ENCODE results near the gene B4GALNT3. TPM values are rescaled to one million over a fixed set of nuclear protein-coding genes. Genes with fewer than 3 reads are reported as not detected.

Gene B4GALNT3
- total and polyA plus RNA-seq, 2 of the 13 experiments (the other 11 are each of a cell fraction or from before 2014, with no cell fraction given): 3.2 to 4.4 TPM

DNA sequence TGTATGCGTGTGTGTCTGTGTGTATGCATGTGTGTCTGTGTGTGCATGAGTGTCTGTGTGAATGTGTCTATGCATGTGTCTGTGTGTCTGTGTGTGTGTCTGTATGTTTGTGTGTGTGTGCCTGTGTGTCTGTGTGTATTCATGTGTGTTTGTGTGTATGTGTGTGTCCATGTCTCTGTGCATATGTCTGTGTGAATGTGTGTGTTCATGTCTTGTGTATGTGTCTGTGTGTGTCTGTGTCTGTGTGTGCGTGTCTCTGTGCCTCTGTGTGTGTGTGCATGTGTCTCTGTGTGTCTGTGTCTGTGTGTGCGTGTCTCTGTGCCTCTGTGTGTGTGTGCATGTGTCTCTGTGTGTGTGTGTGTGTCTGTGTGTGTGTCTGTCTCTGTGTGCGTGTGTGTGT, 121.1 kb downstream of the B4GALNT3 start (continued):
- peak; percentile 92 for TF ChIP-seq ZNF646 (CRISPR knock-in tag; IDR thresholded peaks at IDR 0.05)
- TF ChIP-seq JUND (CRISPR knock-in tag; IDR thresholded peaks at IDR 0.05): 0 out of 2 replicates have a peak, but pooled peaks have one; percentile 32
- TF ChIP-seq ZNF160 (CRISPR knock-in tag; IDR thresholded peaks at IDR 0.05): no peak
- TF ChIP-seq, protein P1, sequence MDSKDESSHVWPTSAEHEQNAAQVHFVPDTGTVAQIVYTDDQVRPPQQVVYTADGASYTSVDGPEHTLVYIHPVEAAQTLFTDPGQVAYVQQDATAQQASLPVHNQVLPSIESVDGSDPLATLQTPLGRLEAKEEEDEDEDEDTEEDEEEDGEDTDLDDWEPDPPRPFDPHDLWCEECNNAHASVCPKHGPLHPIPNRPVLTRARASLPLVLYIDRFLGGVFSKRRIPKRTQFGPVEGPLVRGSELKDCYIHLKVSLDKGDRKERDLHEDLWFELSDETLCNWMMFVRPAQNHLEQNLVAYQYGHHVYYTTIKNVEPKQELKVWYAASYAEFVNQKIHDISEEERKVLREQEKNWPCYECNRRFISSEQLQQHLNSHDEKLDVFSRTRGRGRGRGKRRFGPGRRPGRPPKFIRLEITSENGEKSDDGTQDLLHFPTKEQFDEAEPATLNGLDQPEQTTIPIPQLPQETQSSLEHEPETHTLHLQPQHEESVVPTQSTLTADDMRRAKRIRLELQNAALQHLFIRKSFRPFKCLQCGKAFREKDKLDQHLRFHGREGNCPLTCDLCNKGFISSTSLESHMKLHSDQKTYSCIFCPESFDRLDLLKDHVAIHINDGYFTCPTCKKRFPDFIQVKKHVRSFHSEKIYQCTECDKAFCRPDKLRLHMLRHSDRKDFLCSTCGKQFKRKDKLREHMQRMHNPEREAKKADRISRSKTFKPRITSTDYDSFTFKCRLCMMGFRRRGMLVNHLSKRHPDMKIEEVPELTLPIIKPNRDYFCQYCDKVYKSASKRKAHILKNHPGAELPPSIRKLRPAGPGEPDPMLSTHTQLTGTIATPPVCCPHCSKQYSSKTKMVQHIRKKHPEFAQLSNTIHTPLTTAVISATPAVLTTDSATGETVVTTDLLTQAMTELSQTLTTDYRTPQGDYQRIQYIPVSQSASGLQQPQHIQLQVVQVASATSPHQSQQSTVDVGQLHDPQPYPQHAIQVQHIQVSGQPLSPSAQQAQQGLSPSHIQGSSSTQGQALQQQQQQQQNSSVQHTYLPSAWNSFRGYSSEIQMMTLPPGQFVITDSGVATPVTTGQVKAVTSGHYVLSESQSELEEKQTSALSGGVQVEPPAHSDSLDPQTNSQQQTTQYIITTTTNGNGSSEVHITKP (CRISPR knock-in tag; IDR thresholded peaks at IDR 0.05; ENCODE audit: low read depth): no peak
- 0 out of 2 replicates have a peak, but pooled peaks have one; percentile 24 for TF ChIP-seq ZBTB7A (CRISPR knock-in tag; IDR thresholded peaks at IDR 0.05)
- TF ChIP-seq TCF7L2 (IDR thresholded peaks at IDR 0.05; ENCODE audit: low read depth, low read length): no peak
- no peak for TF ChIP-seq ZNF441 (CRISPR knock-in tag; IDR thresholded peaks at IDR 0.05; ENCODE audit: borderline replicate concordance)
- TF ChIP-seq ETV5 (CRISPR knock-in tag; IDR thresholded peaks at IDR 0.05; ENCODE audit: borderline replicate concordance): no peak
- TF ChIP-seq GFI1 (CRISPR knock-in tag; IDR thresholded peaks at IDR 0.05; ENCODE audit: borderline replicate concordance): no peak
- no peak for TF ChIP-seq SRF (IDR thresholded peaks at IDR 0.05; ENCODE audit: low read depth, low read length)
- TF ChIP-seq ZFP1 (CRISPR knock-in tag; IDR thresholded peaks at IDR 0.05): no peak
- TF ChIP-seq, protein P2, sequence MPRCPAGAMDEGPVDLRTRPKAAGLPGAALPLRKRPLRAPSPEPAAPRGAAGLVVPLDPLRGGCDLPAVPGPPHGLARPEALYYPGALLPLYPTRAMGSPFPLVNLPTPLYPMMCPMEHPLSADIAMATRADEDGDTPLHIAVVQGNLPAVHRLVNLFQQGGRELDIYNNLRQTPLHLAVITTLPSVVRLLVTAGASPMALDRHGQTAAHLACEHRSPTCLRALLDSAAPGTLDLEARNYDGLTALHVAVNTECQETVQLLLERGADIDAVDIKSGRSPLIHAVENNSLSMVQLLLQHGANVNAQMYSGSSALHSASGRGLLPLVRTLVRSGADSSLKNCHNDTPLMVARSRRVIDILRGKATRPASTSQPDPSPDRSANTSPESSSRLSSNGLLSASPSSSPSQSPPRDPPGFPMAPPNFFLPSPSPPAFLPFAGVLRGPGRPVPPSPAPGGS (CRISPR knock-in tag; IDR thresholded peaks at IDR 0.05): no peak
- no peak for TF ChIP-seq ZSCAN29 (CRISPR knock-in tag; conservative IDR thresholded peaks at IDR 0.05)
- no peak for TF ChIP-seq ZNF788 (CRISPR knock-in tag; IDR thresholded peaks at IDR 0.05; ENCODE audit: borderline replicate concordance)
- no peak for TF ChIP-seq KMT2B (CRISPR knock-in tag; IDR thresholded peaks at IDR 0.05)
- no peak for TF ChIP-seq MEF2D (CRISPR knock-in tag; IDR thresholded peaks at IDR 0.05)
